ENCODE measurements around the gene POR.

DNA sequence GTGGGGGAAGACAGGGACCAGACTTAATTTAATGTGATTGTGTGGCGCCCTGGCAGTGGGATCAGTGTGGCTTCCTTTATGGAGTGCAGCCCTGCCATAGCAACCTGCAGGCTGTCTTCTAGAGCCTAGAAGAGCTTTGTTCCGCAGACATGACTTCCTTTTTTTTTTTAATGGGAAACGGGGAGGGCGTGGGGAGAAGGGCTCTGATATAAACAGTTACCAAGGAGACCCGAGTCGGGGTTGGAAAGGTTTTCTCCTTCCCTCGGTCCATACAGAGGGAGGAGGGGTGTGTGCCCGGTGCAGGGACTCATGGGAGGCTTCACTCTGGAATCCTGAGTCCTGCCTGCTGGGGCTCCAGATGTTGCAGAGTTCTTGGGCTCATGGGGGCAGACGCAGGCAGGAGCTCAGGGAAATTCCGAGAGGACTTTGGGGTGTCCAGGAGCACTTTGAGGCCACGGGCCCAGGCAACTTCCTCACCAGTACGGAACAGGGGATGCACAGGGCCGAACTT lies 52.6 kb downstream of the POR start:
- TF ChIP-seq CTBP1 (IDR thresholded peaks at IDR 0.05; ENCODE audit: borderline replicate concordance) (no peak), L3MBTL2 (conservative IDR thresholded peaks at IDR 0.05) (no peak), HDGF (IDR thresholded peaks at IDR 0.05; ENCODE audit: borderline replicate concordance) (no peak), BHLHE40 (IDR thresholded peaks at IDR 0.05; ENCODE audit: borderline replicate concordance) (no peak), FOXK2 (IDR thresholded peaks at IDR 0.05) (no peak), SUZ12 (IDR thresholded peaks at IDR 0.05) (no peak), TARDBP (IDR thresholded peaks at IDR 0.05) (no peak), FOXM1 (IDR thresholded peaks at IDR 0.05; ENCODE audit: borderline replicate concordance) (no peak), NFRKB (IDR thresholded peaks at IDR 0.05) (no peak), ARNT (IDR thresholded peaks at IDR 0.05) (no peak), ELF4 (IDR thresholded peaks at IDR 0.05) (no peak)
- TF ChIP-seq, protein P1, sequence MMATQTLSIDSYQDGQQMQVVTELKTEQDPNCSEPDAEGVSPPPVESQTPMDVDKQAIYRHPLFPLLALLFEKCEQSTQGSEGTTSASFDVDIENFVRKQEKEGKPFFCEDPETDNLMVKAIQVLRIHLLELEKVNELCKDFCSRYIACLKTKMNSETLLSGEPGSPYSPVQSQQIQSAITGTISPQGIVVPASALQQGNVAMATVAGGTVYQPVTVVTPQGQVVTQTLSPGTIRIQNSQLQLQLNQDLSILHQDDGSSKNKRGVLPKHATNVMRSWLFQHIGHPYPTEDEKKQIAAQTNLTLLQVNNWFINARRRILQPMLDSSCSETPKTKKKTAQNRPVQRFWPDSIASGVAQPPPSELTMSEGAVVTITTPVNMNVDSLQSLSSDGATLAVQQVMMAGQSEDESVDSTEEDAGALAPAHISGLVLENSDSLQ (IDR thresholded peaks at IDR 0.05), result no peak
